SH-SY5Y (cell line): Measurements from ENCODE around the gene ALMS1.

ENCODE experiments used
- GATA2 ChIP-seq: IDR thresholded peaks from 2 replicates; pipeline ENCODE4 v1.6.1; 2011; ENCODE audit warnings: mild to moderate bottlenecking, low read depth, low read length
- GATA3 ChIP-seq: IDR thresholded peaks from 2 replicates; pipeline ENCODE4 v1.6.1; 2011; ENCODE audit warnings: low read depth, mild to moderate bottlenecking, low read length, moderate library complexity

DNA sequence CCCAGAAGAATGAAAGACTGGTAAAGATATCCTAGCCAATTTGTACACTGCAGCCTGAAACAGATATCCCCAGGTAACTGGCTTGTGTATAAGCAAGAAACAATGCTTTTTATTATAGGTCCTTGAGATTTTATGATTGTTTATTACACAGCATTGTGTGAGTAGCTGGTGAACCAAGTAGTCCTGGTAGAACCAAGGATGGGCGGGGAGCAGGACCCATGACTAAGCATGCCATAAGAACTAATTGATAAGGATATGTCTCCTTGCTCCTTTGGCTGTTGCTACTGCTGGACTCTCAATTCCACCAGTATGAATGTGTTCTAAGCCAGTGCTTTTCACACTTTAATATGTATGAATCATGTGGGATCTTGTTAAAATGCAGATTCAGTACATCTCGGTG is 12.3 kb upstream of the ALMS1 start:
- TF ChIP-seq GATA2 (no peak), GATA3 (no peak)
